ENCODE measurements around the gene FAM120A.

FAM120A gene

GRCh38 chr9:93572221-93572620, 120.7 kb downstream of the FAM120A start:
- no peak overlapping the region for H3K9ac ChIP-seq (ENCODE audit: low read length in 2 of 2)
- peaks cover 19% of the 10 kb centered on the region for H3K4me1 ChIP-seq (ENCODE audit: control insufficient read depth, insufficient read depth, low read length)
- H3K4me3 ChIP-seq (ENCODE audit: low read length in 2 of 2): no peak overlapping the region
- H3K36me3 ChIP-seq (ENCODE audit: control insufficient read depth in 2 of 2, insufficient read depth in 2 of 2, low read length in 2 of 2): no peaks in the 10 kb centered on the region
- no peaks in the 10 kb centered on the region for H3K27me3 ChIP-seq (ENCODE audit: control insufficient read depth in 1 of 2, insufficient read depth in 2 of 2, low read length in 2 of 2)
- H3K27ac ChIP-seq (ENCODE audit: low read length): no peak overlapping the region
- H3K9me3 ChIP-seq (ENCODE audit: control insufficient read depth in 2 of 2, low read length in 2 of 2): no peaks in the 10 kb centered on the region

- no peak overlapping the region for H3K27ac ChIP-seq (ENCODE audit: low read length)
- H3K9me3 ChIP-seq (ENCODE audit: control insufficient read depth in 2 of 2, low read length in 2 of 2): no peaks in the 10 kb centered on the region
- H3K4me1 ChIP-seq (ENCODE audit: control insufficient read depth, insufficient read depth, low read length): peaks cover 18% of the 10 kb centered on the region
- no peaks in the 10 kb centered on the region for H3K27me3 ChIP-seq (ENCODE audit: control insufficient read depth in 1 of 2, insufficient read depth in 2 of 2, low read length in 2 of 2)
- H3K9ac ChIP-seq (ENCODE audit: low read length in 2 of 2): no peak overlapping the region
- H3K36me3 ChIP-seq (ENCODE audit: control insufficient read depth in 2 of 2, insufficient read depth in 2 of 2, low read length in 2 of 2): no peaks in the 10 kb centered on the region
- H3K4me3 ChIP-seq (ENCODE audit: low read length in 2 of 2): no peak overlapping the region
Measured at GRCh38 chr9:93572636-93573515, 121.4 kb downstream of the FAM120A start.

DNA sequence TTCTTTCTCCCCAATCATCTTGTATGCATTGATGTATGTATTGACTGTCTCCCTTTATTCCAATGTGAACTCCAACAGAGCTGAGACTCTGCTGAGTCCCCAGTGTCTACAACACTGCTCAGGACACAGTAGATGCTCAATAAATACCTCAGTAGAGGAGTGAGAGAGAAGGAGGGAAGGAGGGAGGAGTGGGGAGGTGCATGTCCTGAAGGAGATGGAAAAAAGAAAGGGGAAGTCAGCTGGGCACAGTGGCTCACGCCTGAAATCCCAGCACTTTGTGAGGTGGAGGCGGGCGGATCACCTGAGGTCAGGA, 122.0 kb downstream of the FAM120A start:
- Histone ChIP-seq H3K9ac (ENCODE audit: low read length in 2 of 2) (no peak overlapping the region), H3K27me3 (ENCODE audit: control insufficient read depth in 1 of 2, insufficient read depth in 2 of 2, low read length in 2 of 2) (no peaks in the 10 kb centered on the region), H3K4me1 (ENCODE audit: control insufficient read depth, insufficient read depth, low read length) (peaks cover 24% of the 10 kb centered on the region), H3K27ac (ENCODE audit: low read length) (no peak overlapping the region), H3K36me3 (ENCODE audit: control insufficient read depth in 2 of 2, insufficient read depth in 2 of 2, low read length in 2 of 2) (no peaks in the 10 kb centered on the region), H3K4me3 (ENCODE audit: low read length in 2 of 2) (no peak overlapping the region), H3K9me3 (ENCODE audit: control insufficient read depth in 2 of 2, low read length in 2 of 2) (no peaks in the 10 kb centered on the region)

- H3K9me3 ChIP-seq (ENCODE audit: control insufficient read depth in 2 of 2, low read length in 2 of 2): no peaks in the 10 kb centered on the region
- no peaks in the 10 kb centered on the region for H3K27me3 ChIP-seq (ENCODE audit: control insufficient read depth in 1 of 2, insufficient read depth in 2 of 2, low read length in 2 of 2)
- H3K36me3 ChIP-seq (ENCODE audit: control insufficient read depth in 2 of 2, insufficient read depth in 2 of 2, low read length in 2 of 2): no peaks in the 10 kb centered on the region
- peak overlapping the region; percentile 89 for H3K27ac ChIP-seq (ENCODE audit: low read length)
- peak overlapping the region in 1 of 2 donors; percentile 13 for H3K9ac ChIP-seq (ENCODE audit: low read length in 2 of 2)
- H3K4me1 ChIP-seq (ENCODE audit: control insufficient read depth, insufficient read depth, low read length): peaks cover 31% of the 10 kb centered on the region
- H3K4me3 ChIP-seq (ENCODE audit: low read length in 2 of 2): no peak overlapping the region
Measured at GRCh38 chr9:93574091-93574899, 122.8 kb downstream of the FAM120A start.

- Histone ChIP-seq H3K9me3 (ENCODE audit: control insufficient read depth in 2 of 2, low read length in 2 of 2) (no peaks in the 10 kb centered on the region), H3K36me3 (ENCODE audit: control insufficient read depth in 2 of 2, insufficient read depth in 2 of 2, low read length in 2 of 2) (no peaks in the 10 kb centered on the region), H3K4me1 (ENCODE audit: control insufficient read depth, insufficient read depth, low read length) (peaks cover 40% of the 10 kb centered on the region), H3K9ac (ENCODE audit: low read length in 2 of 2) (peak overlapping the region; percentile 81 to 91), H3K27ac (ENCODE audit: low read length) (peak overlapping the region; percentile 89), H3K27me3 (ENCODE audit: control insufficient read depth in 1 of 2, insufficient read depth in 2 of 2, low read length in 2 of 2) (no peaks in the 10 kb centered on the region), H3K4me3 (ENCODE audit: low read length in 2 of 2) (peak overlapping the region; percentile 74 to 81)
Measured at GRCh38 chr9:93574900-93575795, 123.7 kb downstream of the FAM120A start.

DNA sequence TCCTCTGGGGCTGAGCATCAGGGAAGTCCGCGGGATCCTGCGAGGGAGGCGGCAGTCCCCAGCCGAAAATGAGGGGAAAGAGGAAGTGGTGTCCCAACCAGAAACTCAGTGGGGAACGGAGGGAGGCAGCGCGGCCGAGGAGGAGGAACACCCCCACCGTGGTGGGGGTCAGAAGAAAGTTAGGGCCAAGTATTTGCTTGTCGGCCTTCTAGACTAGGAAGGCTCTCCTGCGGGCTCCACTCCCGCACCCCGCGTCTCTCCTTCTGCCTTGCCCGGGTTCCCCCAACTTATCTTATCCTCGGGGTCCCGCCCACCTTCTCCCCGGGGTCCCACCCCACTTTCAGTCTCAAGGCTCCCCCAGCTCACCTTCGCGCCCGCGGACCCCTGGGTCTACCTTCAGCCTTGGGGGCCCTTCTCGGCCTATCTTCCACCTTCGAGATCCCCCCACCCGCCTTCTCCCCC, 124.3 kb downstream of the FAM120A start:
- Histone ChIP-seq H3K27ac (ENCODE audit: low read length) (peak overlapping the region; percentile 89), H3K4me3 (ENCODE audit: low read length in 2 of 2) (peak overlapping the region; percentile 74 to 81), H3K9me3 (ENCODE audit: control insufficient read depth in 2 of 2, low read length in 2 of 2) (no peaks in the 10 kb centered on the region), H3K9ac (ENCODE audit: low read length in 2 of 2) (peak overlapping the region; percentile 81 to 91), H3K36me3 (ENCODE audit: control insufficient read depth in 2 of 2, insufficient read depth in 2 of 2, low read length in 2 of 2) (no peaks in the 10 kb centered on the region), H3K4me1 (ENCODE audit: control insufficient read depth, insufficient read depth, low read length) (peaks cover 45% of the 10 kb centered on the region), H3K27me3 (ENCODE audit: control insufficient read depth in 1 of 2, insufficient read depth in 2 of 2, low read length in 2 of 2) (no peaks in the 10 kb centered on the region)

DNA sequence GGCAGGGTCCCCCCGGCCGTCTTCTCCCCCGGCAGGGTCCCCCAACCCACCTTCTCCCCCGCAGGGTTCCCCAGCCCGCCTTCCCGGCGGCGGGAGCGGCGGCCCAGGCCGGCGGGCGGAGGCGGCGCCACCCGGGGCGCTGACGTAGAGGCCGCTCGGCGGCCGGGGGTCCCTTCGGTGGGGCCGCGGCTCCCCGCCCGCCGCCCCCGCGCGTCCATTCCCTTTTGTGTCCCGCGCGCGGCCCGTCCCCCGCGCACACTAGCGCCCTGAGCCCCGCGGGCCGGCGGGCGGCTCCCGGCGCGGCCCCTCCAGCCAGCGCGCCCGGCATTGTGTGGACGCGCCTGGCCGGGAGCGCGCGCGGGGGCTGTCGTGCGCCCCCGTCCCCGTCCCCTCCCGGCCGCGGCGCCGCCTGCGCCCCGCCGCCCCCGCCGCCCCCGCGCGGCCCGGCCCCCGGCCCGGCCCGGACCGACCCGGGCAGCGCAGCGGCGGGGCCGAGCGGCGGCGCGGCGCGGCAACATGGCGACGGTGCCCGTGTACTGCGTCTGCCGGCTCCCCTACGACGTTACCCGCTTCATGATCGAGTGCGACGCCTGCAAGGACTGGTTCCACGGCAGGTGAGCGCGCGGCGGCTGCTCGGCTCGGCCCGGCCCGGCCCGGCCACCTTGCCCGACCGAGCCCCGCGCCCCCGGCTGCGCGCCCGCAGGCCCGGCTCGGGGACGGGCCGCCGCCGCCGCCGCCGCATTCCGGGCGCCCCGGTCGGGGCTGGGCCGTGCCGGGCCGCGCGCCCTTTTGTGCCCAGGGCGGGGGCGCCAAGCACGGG, 125.0 kb downstream of the FAM120A start, which contains the start of gene PHF2:
TSS of gene PHF2 (plus strand) at position 327 of the 820 bp plus-strand sequence. CDS start at position 517, 190 bp downstream.
- peak within 1 kb of the TSS; percentile 86 to 91 for H3K9ac ChIP-seq (ENCODE audit: low read length in 2 of 2)
- no peaks in the 10 kb centered on the region for H3K27me3 ChIP-seq (ENCODE audit: control insufficient read depth in 1 of 2, insufficient read depth in 2 of 2, low read length in 2 of 2)
- H3K9me3 ChIP-seq (ENCODE audit: control insufficient read depth in 2 of 2, low read length in 2 of 2): no peaks in the 10 kb centered on the region
- peaks cover 50% of the 10 kb centered on the region for H3K4me1 ChIP-seq (ENCODE audit: control insufficient read depth, insufficient read depth, low read length)
- peak within 1 kb of the TSS; percentile 89 for H3K27ac ChIP-seq (ENCODE audit: low read length)
- H3K4me3 ChIP-seq (ENCODE audit: low read length in 2 of 2): peak within 1 kb of the TSS; percentile 74 to 81
- no peaks in the 10 kb centered on the region for H3K36me3 ChIP-seq (ENCODE audit: control insufficient read depth in 2 of 2, insufficient read depth in 2 of 2, low read length in 2 of 2)

- peak overlapping the region; percentile 68 to 86 for H3K9ac ChIP-seq (ENCODE audit: low read length in 2 of 2)
- H3K36me3 ChIP-seq (ENCODE audit: control insufficient read depth in 2 of 2, insufficient read depth in 2 of 2, low read length in 2 of 2): no peaks in the 10 kb centered on the region
- H3K27me3 ChIP-seq (ENCODE audit: control insufficient read depth in 1 of 2, insufficient read depth in 2 of 2, low read length in 2 of 2): no peaks in the 10 kb centered on the region
- H3K4me3 ChIP-seq (ENCODE audit: low read length in 2 of 2): peak overlapping the region; percentile 69 to 81
- peaks cover 57% of the 10 kb centered on the region for H3K4me1 ChIP-seq (ENCODE audit: control insufficient read depth, insufficient read depth, low read length)
- H3K27ac ChIP-seq (ENCODE audit: low read length): peak overlapping the region; percentile 64
- H3K9me3 ChIP-seq (ENCODE audit: control insufficient read depth in 2 of 2, low read length in 2 of 2): no peaks in the 10 kb centered on the region
Measured at GRCh38 chr9:93577078-93577974, 125.8 kb downstream of the FAM120A start.

All from stomach smooth muscle (tissue), 2 donors.